Umbilical cord (tissue), 2 donors: ENCODE results near the gene RAD17. TPM values are rescaled to one million over a fixed set of nuclear protein-coding genes. Genes with fewer than 3 reads are reported as not detected.
"Not testable (repeated sequence)": the region's sequence is repeated elsewhere in the genome, so short reads cannot be mapped to it uniquely, and the experiment has no call there.

Source experiments
- DNase-seq: peaks from one replicate; pipeline ENCODE4 v3.0.0-alpha.2; 2015; ENCODE audit warnings: low spot score
- total RNA-seq: library from RNA; depleted of rRNA; stranded (reverse); fragments of >200 nt; gene quantifications from one replicate; pipeline ENCODE4 v1.2.3, GENCODE V29; 2014; ENCODE audit warnings: low replicate concordance; ENCODE audit not compliant: insufficient read depth

Gene RAD17
- total RNA-seq, 1 donor from 2014 or later, result 36.6 TPM

GRCh38 chr5:69374911-69375446 lies 5.4 kb downstream of the RAD17 start:
- no peak for DNase-seq

GRCh38 chr5:69378376-69378775 lies 8.8 kb downstream of the RAD17 start:
- DNase-seq, result no peak

DNA sequence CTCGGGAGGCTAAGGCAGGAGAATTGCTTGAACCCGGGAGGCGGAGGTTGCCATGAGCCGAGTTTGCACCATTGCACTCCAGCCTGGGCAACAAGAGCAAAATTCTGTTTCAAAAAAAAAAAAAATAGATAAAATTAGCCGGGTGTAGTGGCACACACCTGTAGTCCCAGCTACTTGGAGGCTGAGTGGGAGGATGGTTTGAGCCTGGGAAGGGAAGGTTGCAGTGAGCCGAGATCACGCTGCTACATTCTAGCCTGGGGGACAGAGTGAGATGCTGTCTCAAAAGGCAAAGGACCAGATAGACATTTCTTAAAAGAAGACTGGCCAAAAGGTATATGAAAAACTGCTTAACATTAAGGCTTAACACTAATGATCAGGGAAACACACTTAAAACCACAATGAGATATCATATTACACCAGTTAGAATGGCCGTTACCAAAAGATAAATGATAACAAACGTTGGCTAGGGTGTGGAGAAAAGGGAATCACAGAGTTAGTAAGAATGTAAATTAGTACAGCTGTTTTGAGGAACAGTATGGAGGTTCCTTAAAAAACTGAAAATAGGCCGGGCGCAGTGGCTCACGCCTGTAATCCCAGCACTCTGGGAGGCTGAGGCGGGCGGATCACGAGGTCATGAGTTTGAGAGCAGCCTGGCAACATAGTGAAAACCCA lies 35.2 kb downstream of the RAD17 start:
- no peak for DNase-seq

DNA sequence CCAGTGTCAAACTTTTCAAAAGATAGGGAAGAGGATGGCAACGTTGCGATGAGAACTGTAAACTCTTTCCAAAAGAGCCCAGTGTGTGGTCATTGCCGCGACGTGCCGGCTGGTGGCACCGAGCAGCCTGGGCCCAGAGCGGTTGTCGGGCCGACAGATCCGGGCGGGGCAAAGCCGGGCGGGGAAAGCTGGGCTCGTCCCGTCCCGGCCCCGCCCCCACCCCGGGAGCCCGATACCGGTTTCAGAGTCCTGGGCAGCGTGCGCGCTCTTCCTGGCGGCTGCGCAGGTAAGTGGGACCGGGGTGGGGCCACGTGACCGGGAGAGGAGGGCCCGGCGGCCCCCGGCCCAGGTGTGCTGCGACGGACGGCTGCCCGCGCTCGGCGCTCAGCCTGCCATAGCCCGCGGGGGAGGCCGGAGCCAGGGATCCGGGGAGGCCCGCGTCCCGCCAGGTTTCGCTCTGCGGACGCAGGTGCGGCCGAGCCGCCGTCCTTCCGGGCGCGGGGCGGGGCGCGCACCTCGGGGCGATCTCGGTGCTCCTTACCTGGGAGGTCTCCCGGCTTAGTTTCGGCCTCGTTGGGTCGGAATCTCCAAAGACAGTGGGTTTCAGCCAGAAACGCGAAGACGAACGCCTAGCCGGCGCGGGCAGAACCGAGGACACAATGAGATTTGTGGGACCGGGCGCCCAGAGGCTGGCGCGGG lies 45.4 kb downstream of the RAD17 start, which contains the start of gene MARVELD2:
MARVELD2 (plus strand) TSS at position 232 of the 699 bp plus-strand sequence. CDS start 4,270 bp downstream, outside the sequence.
- peak; percentile 62 for DNase-seq

- no peak for DNase-seq
Measured at GRCh38 chr5:69415584-69415958, 46.0 kb downstream of the RAD17 start.

DNA sequence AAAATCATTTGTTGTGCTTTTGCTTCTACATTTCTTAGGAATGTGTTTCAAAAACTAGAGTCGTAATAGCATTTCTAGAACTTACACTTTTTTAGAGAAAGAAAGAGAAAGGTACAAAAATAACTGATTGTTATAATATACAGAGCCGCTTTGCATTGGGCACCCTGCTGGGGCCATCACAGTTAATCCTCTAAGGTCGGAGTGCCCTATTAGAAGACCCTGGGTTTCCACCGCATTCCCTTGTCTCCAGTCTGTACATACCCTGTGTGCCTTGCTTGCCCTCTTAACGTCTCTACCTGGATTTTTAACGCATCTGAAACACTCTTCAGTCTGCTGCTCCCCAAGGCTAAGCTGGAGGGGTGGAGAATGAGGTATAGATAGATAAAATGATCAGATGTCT lies 46.6 kb downstream of the RAD17 start:
- DNase-seq, result no peak

- DNase-seq, result no peak
Measured at GRCh38 chr5:69416699-69417098, 47.1 kb downstream of the RAD17 start.

DNA sequence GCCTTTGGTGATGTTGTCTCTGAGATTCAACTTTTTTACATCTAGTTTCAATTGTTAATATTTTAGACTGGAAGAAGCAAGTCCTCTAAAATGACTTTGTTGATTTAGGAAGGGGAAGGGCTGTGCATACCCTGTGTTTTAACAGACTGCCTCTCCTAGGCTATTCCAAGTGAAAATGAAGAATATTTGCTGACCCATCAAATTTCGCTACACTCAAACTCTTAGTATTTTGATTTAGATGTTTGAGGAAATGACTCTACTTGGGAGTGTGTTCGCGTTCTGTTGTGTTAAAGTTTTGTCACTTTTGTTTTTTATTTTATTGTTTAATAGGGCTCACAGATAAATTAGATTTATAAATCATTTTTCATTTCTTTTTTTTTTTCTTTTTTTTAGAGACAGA lies 48.9 kb downstream of the RAD17 start:
- no peak for DNase-seq

DNA sequence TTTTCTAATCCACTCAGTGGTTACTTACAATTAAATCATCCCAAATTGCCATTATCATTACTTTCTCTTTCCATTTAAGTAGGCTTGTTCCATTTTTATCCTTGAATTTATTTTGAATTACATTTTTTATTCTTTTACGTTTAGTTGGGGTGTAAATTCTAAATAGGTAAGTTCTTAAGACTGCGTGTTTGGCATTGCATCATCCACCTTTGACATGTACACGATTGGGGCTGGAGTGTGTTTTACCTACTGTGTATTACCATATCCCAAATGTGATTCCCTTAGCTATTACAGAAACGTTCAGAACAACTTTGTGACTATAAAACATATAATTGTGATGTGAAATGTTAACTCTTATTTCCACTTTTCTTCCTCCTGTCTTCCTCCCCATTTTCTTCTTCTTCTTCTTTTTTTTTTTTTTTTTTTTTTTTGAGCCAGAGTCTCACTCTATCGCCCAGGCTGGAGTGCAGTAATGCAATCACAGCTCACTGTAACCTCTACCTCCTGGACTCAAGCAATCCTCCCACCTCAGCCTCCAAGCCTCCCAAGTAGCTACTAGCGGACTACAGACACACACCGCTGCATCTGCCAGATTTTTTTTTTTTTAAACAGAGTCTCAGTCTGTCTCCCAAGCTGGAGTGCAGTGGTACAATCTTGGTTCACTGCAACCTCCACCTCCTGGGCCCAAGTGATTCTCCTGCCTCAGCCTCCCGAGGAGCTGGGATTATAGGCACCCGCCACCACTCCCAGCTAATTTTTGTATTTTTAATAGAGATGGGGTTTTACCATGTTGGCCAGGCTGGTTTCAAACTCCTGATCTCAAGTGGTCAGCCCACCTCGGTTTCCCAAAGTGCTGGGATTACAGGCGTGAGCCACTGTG lies 62.0 kb downstream of the RAD17 start:
- no peak for DNase-seq

GRCh38 chr5:69432412-69433206 lies 63.0 kb downstream of the RAD17 start:
- no peak for DNase-seq

DNA sequence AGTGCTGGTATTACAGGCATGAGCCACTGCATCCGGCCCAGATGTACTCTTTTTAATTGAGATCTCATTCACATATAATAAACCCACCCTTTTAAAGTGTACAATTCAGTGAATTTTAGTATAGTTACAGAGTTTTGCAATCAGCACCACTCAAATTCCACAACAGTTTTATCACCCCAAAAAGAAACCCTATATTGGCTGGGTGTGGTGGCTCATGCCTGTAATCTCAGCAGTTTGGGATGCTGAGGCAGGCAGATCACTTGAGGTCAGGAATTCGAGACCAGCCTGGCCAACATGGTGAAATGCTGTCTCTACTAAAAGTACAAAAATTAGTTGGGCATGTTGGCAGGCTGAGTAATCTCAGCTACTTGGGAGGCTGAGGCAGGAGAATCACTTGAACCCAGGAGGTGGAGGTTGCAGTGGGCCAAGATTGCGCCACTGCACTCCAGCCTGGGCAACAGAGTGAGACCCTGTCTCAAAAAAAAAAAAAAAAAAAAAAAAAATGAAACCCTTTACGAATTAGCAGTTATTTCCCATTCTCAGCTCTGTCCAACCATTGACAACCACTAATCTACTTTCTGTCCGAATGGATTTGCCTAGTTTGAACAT lies 65.8 kb downstream of the RAD17 start:
- DNase-seq, result not testable (repeated sequence)

- DNase-seq, result no peak
Measured at GRCh38 chr5:69444127-69444754, 74.6 kb downstream of the RAD17 start.

DNA sequence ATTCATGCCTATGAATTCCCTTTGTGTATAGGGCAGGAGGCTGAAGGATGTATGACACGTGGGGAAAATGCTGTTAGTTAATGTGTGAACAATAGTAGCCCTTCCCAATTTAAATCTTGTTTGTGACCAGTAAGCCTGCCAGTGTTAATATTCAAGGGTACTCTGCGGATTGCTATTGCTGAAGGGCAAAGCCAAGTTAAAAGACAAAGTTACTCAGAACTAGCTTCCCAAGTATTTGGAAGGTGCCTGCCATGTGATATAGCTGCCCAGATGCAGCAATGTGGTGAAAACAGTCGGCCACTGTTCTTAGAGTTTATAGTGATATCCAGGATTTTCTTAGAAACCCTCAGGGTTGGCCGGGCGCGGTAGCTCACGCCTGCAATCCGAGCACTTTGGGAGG lies 79.9 kb downstream of the RAD17 start:
- no peak for DNase-seq

- DNase-seq, result no peak
Measured at GRCh38 chr5:69450116-69450515, 80.5 kb downstream of the RAD17 start.

DNA sequence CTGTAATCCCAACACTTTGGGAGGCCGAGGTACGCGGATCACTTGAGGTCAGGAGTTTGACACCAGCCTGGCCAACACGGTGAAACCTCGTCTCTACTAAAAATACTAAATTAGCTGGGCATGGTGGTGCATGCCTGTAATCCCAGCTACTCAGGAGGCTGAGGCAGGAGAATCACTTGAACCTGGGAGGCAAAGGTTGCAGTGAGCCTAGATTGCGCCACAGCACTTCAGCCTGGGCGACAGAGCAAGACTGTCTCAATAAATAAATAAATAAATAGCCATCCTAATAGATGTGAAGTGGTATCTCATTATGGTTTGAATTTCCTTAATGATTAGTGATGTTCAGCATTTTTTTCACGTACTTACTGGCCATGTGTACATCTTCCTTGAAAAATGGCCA lies 80.9 kb downstream of the RAD17 start:
- DNase-seq, result not testable (repeated sequence)

DNA sequence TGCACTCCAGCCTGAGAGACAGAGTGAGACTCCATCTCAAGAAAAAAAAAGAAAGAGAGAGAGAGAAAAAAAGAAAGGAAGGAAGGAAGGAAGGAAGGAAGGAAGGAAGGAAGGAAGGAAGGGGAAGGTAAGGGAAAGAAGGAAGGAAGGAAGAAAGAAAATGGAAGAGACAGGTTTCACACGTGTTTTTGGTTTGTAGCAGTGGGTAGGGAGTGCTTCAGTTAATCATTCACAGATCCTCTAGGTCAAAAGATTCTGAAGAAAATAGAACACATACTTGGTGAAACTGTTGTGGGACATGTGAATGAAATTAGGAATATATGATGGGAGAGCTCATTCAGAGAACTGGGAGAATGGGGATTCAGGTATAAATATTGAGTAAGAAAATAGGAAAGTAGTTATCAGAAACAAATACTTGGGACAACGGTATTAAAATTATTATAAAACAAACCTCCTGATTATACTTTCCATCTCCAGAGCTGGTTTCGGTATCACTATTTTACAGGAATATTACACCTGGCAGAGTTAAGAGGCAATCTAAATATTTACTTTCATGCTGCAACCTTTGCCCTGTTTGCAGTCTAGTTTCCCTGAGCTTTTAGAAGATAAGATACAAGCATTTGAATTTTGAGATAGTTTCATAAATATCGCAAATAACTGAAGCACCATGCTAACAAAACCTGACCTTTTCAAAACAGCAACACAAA lies 82.5 kb downstream of the RAD17 start:
- DNase-seq, result no peak

DNA sequence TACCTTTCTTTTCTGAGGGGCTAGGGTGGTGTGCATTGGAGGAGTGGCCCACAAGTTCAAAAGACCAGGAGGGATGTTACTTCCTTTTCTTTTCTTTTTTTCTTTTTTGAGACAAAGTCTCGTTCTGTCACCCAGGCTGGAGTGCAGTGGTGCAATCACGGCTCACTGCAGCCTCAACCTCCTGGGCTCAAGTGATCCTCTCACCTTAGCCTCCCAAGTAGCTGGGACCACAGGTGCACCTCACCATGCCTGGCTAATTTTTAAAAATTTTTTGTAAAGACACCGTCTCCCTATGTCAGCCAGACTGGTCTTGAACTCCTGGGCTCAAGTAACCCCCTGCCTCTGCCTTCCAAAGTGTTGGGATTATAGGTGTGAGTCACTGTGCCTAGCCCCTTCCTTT lies 83.9 kb downstream of the RAD17 start:
- DNase-seq, result not testable (repeated sequence)

- no peak for DNase-seq
Measured at GRCh38 chr5:69454460-69455249, 85.0 kb downstream of the RAD17 start.
